T47D (cell line): ENCODE data around the gene LCE1C.

Source experiments
- DNase-seq, 2 experiments: peaks; one replicate each; pipeline versions ENCODE4 v3.0.0 to v3.0.0-alpha.2; 2011 to 2012; ENCODE audit warnings: low read depth in 1 of 2, low spot score in 1 of 2
- JUND ChIP-seq: IDR thresholded peaks from 2 replicates; pipeline ENCODE4 v1.6.1; 2012; ENCODE audit warnings: low read depth
- in situ Hi-C: cut with HindIII; loops from 2 replicates; pipeline ENCODE4 v1.10.0; 2016; ENCODE audit warnings: low sequenced_read_pairs, low pct_unique_long_range_greater_than_20kb

LCE1C gene

DNA sequence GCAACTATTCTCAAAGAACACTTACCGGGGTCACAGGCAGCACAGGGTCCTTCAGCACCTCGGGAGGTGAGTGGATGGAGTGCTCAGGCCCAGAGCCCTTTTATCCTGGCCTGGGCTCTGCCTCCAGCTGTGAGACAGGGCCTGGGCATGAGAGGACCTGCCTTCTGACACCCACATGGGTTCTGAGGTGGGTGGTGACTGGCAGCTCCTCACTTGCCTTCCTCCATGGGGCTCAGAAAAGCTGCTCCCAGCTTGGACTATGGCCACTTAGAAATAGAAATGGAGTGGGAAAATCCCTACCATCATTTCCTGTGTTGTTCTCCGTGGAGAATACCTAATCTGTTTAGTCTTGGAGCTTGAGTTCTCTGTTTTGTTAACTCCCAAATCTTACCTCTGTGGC, at the start of gene LCE1C:
LCE1C (minus strand) TSS at position 76 of the 400 bp plus-strand sequence. CDS start 1,173 bp downstream, outside the sequence.
- TF ChIP-seq JUND, result no peak
- in situ Hi-C loops, result no loop called here
- no peak for DNase-seq

- DNase-seq, result no peak
- in situ Hi-C loops, result no loop called here
- no peak for TF ChIP-seq JUND
These were observed 49.2 kb upstream of the LCE1C start for GRCh38 chr1:152855661-152856060.

GRCh38 chr1:152842556-152842955, 36.1 kb upstream of the LCE1C start, which contains the start of gene LCE6A:
TSS of gene LCE6A (plus strand) at chr1:152842856. CDS start at chr1:152843521, 665 bp downstream.
- in situ Hi-C loops, result no loop called here
- DNase-seq, result no peak
- TF ChIP-seq JUND, result no peak

- no peak for DNase-seq
- in situ Hi-C loops, result no loop called here
- TF ChIP-seq JUND, result no peak
These were observed 30.4 kb upstream of the LCE1C start for GRCh38 chr1:152836870-152837269.

DNA sequence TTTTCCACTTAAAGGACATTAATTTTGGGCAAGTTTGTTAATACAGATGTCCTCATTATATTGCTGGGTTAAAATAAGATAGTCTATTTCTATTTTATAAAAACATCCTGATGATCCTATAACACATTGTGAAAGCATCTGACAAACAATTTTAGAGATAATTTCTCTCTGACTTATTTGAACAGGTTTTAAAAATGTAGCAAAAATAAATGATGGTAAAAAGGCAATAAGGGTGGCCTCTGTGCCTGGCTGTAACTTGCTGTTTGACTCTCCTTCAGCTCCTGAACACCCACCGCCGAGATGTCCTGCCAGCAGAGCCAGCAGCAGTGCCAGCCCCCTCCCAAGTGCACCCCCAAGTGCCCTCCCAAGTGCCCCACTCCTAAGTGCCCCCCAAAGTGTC, 20.7 kb upstream of the LCE1C start, which contains the start of gene LCE1A:
LCE1A (plus strand) TSS at position 301 of the 400 bp plus-strand sequence; CDS start at position 301, 0 bp downstream.
- no peak for TF ChIP-seq JUND
- in situ Hi-C loops, result no loop called here
- DNase-seq, result no peak

DNA sequence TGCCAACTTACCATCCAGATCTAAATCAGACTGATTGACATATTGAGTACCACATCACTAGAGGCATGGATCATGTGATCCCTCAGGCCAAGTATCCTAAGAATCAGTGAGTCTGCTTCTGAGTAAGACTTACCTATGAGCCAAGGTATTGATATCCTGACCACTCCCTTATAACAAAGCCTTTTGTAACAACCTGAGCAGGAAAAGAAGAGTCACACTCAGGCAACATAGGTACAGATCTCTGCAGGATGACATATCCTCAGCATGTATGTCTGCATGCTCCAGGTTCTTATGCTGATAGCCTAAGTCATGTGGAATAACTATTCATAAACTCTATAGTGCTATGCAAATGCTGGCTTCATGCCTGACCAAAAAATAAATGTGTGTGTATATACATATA, 18.5 kb upstream of the LCE1C start:
- no peak for TF ChIP-seq JUND
- no peak for DNase-seq
- in situ Hi-C loops, result no loop called here

GRCh38 chr1:152823294-152823693, 16.8 kb upstream of the LCE1C start:
- no peak for DNase-seq
- in situ Hi-C loops, result no loop called here
- no peak for TF ChIP-seq JUND

DNA sequence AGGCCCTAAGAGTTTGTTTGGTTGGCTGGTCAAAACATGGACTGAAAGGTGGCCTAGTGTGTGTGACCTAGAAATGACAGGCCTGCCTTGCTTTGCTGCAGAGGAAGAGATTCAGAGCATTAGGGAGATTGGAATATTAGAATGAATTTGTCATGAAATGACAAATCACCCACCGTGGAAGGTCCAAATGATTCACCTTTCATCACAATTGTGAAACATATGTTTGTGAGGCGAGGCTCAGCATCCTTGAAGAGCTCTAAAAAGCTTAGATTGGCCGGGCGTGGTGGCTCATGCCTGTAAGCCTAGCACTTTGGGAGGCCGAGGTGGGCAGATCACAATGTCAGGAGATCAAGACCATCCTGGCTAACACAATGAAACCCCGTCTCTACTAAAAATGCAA, 10.9 kb upstream of the LCE1C start:
- in situ Hi-C loops, result no loop called here
- DNase-seq, result no peak
- no peak for TF ChIP-seq JUND

DNA sequence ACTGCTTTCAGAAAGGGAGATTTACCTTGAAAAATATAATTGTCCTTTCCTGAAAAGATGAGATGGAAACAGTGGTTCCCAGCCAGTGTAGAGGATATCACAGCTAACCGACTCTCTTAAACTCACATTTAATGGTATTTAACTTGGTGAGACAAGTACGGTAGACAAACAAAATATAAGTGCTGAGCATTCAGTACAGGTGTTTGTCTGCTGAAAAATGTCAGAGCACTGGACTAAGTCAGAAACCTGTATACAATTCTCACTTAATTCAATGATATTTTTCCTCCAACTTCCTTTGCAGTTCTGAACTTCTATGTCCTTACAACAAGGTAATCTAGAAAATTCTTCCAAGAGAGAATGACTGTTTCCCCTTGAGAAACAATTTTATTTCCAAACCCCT, 5.2 kb upstream of the LCE1C start, which contains the start of gene LCE1B:
LCE1B (plus strand) TSS at position 301 of the 400 bp plus-strand sequence. CDS start 476 bp downstream, outside the sequence.
- in situ Hi-C loops, result no loop called here
- TF ChIP-seq JUND, result no peak
- DNase-seq, result no peak

- TF ChIP-seq JUND, result no peak
- in situ Hi-C loops, result no loop called here
- DNase-seq, result no peak
These were observed 4.6 kb upstream of the LCE1C start for GRCh38 chr1:152811050-152811449.

GRCh38 chr1:152801333-152801732, 5.1 kb downstream of the LCE1C start:
- DNase-seq, result no peak
- no peak for TF ChIP-seq JUND
- in situ Hi-C loops, result no loop called here

- DNase-seq, result no peak
- TF ChIP-seq JUND, result no peak
- in situ Hi-C loops, result no loop called here
These were observed 10.0 kb downstream of the LCE1C start, which contains the start of gene LCE1D for GRCh38 chr1:152796421-152796820. TSS of gene LCE1D (plus strand) at chr1:152796721. CDS start at chr1:152797795, 1,074 bp downstream.

DNA sequence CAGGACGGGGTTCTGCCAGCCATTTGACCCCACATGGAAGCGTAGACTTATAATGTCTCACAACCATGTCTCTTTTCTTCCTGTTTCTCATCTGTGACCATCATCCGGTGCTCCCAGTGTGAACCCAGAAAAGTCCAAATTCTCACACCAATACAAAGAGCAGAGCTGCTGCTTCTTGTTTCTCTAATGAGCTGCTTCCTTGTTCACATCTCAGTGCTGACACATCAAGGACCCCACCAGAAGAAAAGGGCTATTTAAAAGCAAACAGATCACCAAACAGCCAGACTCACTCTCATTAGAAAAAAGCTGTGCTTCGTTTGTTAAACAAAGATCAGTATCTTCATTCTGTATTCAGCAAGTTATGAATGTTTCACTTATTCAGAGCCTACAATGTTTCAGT, 10.8 kb downstream of the LCE1C start:
- TF ChIP-seq JUND, result no peak
- in situ Hi-C loops, result no loop called here
- DNase-seq, result no peak

- no peak for TF ChIP-seq JUND
- peak in 1 of 2 experiments; percentile 5 for DNase-seq
These were observed 20.4 kb downstream of the LCE1C start, which contains the start of gene LCE1E for GRCh38 chr1:152786077-152786476. TSS of gene LCE1E (plus strand) at chr1:152786257. CDS start at chr1:152787300, 1,043 bp downstream.

More at GRCh38 chr1:152786077-152786476, 20.4 kb downstream of the LCE1C start, which contains the start of gene LCE1E:
- in situ Hi-C loops, result no loop called here
